Motor neuron (in vitro differentiated cells): ENCODE measurements around the gene EVI5. TPM values are rescaled to one million over a fixed set of nuclear protein-coding genes. Genes with fewer than 3 reads are reported as not detected.

ENCODE experiments used
- ATAC-seq, 8 experiments: fragments of 200-7000 bp; cut with Tn5 transposase; replicated peaks in 6 of 8; 2 replicates each; pipeline ENCODE4 v1.8.0; 2021; ENCODE audit warnings: mild to moderate bottlenecking in 8 of 8, moderate library complexity in 8 of 8
- H3K27ac ChIP-seq, 2 donors: fragments of 250-450 bp; sonication (Bioruptor Pico); 2 replicates each; pipeline ENCODE4 v1.9.0; 2021; ENCODE audit warnings: antibody characterized with exemption in 2 of 2, mild to moderate bottlenecking in 2 of 2, moderate library complexity in 1 of 2
- H3K4me1 ChIP-seq, 2 donors: fragments of 250-450 bp; sonication (Bioruptor Pico); replicated peaks in 1 of 2; 2 replicates each; pipeline ENCODE4 v1.6.1; 2021; ENCODE audit warnings: antibody characterized with exemption in 2 of 2, mild to moderate bottlenecking in 2 of 2, moderate library complexity in 1 of 2
- H3K4me3 ChIP-seq, 5 donors: fragments of 250-450 bp; sonication (Bioruptor Pico); 2 replicates each; pipeline ENCODE4 v1.9.0; 2021; ENCODE audit warnings: antibody characterized with exemption in 5 of 5, mild to moderate bottlenecking in 5 of 5, moderate library complexity in 4 of 5
- WGBS, 10 experiments: fragments of 450-650 bp; shearing (Covaris generic); methylation state at CpG; one replicate each; pipeline ENCODE4 v1.0.0; 2022; 5-methylcytosine and 5-hydroxymethylcytosine counted together
- in situ Hi-C, 9 experiments: fragments of 400-800 bp; cut with MboI; loops; one replicate each; pipeline ENCODE4 v1.15.0; 2021; ENCODE audit warnings: low sequenced_read_pairs in 9 of 9, low pct_unique_long_range_greater_than_20kb in 2 of 9; ENCODE audit not compliant: unreplicated experiment in 9 of 9
- total RNA-seq, 8 experiments: library from RNA; unstranded; fragments of 300-600 nt; gene quantifications; 2 replicates each; pipeline versions ENCODE4 v1.2.3 to v1.2.4, GENCODE V29; 2022

Gene EVI5
- total RNA-seq, 8 experiments from 2014 or later = 20.9 to 59.0 (median 30.2) TPM

- 0 to 70% (median 57%) methylated on average over 1 of the region's 1 CpG; no CpG with 5 or more reads in 5 of the 10 experiments for WGBS, 10 experiments
- in situ Hi-C loops = no loop called here
These were observed 32.3 kb upstream of the EVI5 start for GRCh38 chr1:92817137-92817697.

DNA sequence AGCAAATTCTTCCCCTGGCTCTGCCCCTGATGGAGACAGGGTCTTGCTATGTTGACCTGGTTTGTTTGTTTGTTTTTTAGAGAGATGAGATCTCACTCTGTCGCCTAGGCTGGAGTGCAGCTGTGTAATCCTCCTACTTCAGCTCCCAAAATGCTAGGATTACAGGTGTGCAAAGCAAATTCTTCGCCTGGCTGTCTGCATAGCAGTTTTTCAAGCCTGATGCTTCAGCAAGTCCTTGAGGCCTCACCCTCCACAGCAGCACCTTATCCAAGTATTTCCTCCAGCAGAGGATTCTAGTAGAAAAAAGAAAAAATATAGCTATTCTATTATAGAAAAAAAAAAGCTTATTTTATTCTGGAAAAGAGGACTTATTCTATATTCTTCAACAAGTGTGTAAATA lies 31.8 kb upstream of the EVI5 start:
- no peak overlapping the region for H3K27ac ChIP-seq
- no peak for ATAC-seq
- 40 to 79% (median 65%) methylated on average over 1 to 2 of the region's 2 CpGs; no CpG with 5 or more reads in 3 of the 10 experiments for WGBS, 10 experiments
- no peak overlapping the region for H3K4me3 ChIP-seq
- no peaks in the 10 kb centered on the region for H3K4me1 ChIP-seq
- in situ Hi-C loops = no loop called here

More at GRCh38 chr1:92817137-92817697, 32.3 kb upstream of the EVI5 start:
- Histone ChIP-seq H3K27ac (no peak overlapping the region), H3K4me1 (no peaks in the 10 kb centered on the region), H3K4me3 (no peak overlapping the region)
- no peak for ATAC-seq

GRCh38 chr1:92808381-92808780 lies 23.5 kb upstream of the EVI5 start:
- Histone ChIP-seq H3K27ac (no peak overlapping the region), H3K4me1 (no peaks in the 10 kb centered on the region), H3K4me3 (no peak overlapping the region)
- ATAC-seq = no peak
- in situ Hi-C loops = no loop called here

- in situ Hi-C loops = no loop called here
- no peak for ATAC-seq
- Histone ChIP-seq H3K27ac (no peak overlapping the region), H3K4me1 (no peaks in the 10 kb centered on the region), H3K4me3 (no peak overlapping the region)
- 29 to 100% (median 86%) methylated on average over 1 of the region's 1 CpG; no CpG with 5 or more reads in 4 of the 10 experiments for WGBS, 10 experiments
These were observed 20.3 kb upstream of the EVI5 start for GRCh38 chr1:92805216-92805615.

GRCh38 chr1:92804721-92805201 lies 19.9 kb upstream of the EVI5 start:
- H3K27ac ChIP-seq = no peak overlapping the region
- in situ Hi-C loops = no loop called here
- H3K4me1 ChIP-seq = no peaks in the 10 kb centered on the region
- 4 to 84% (median 64%) methylated on average over 1 to 7 of the region's 7 CpGs for WGBS, 10 experiments
- peak in 3 of 8 experiments; percentile 99 to 100 (median 99) for ATAC-seq
- H3K4me3 ChIP-seq = no peak overlapping the region

- in situ Hi-C loops = no loop called here
- Histone ChIP-seq H3K4me3 (no peak overlapping the region), H3K4me1 (no peaks in the 10 kb centered on the region), H3K27ac (no peak overlapping the region)
- ATAC-seq = no peak
- 53 to 98% (median 83%) methylated on average over 2 to 7 of the region's 7 CpGs for WGBS, 10 experiments
These were observed 18.4 kb upstream of the EVI5 start for GRCh38 chr1:92803140-92803887.

DNA sequence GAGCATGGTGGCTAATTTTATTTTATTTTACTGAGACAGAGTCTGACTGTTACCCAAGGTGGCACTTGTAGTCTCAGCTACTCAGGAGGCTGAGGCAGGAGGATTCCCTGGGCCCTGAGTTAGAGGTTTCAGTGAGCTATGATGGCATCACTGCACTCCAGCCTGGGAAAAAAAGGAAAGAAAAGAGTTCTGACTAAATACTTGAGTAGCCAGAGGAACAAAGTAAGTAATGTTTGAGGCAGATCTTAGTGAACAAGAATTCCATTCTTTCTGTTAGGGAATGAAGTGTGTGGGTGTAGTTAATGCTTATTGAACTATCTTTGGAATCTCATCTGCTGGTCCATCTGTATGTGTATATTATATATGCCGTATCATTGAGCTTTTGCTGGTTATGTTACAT lies 13.1 kb upstream of the EVI5 start:
- Histone ChIP-seq H3K27ac (no peak overlapping the region), H3K4me1 (no peaks in the 10 kb centered on the region), H3K4me3 (no peak overlapping the region)
- no peak for ATAC-seq
- 8 to 100% (median 92%) methylated on average over 1 of the region's 1 CpG; no CpG with 5 or more reads in 1 of the 10 experiments for WGBS, 10 experiments
- in situ Hi-C loops = no loop called here

DNA sequence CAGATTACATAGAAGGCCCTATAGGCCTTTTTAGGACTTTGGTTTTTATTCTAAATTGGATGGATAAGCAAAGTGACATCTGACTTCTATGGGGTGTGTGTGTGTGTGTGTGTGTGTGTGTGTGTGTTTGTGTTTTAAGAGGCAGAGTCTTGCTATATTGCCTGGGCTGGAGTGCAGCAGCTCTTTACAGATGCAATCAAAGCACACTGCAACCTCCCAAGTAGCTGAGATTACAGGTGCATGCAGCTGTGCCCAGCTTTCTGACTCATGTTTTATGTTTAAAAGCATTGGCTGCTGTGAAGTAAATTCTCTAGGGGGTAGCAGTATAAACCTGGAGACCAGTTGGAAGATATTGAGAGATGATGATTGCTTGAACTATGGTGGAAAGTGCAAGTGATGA lies 12.4 kb upstream of the EVI5 start:
- in situ Hi-C loops = no loop called here
- peak in 1 of 8 experiments; percentile 29 for ATAC-seq

GRCh38 chr1:92795166-92795565 lies 10.3 kb upstream of the EVI5 start:
- H3K4me3 ChIP-seq = no peak overlapping the region
- no peak overlapping the region for H3K27ac ChIP-seq
- in situ Hi-C loops = no loop called here
- ATAC-seq = peak in 3 of 8 experiments; percentile 29 to 79 (median 29)
- 33 to 100% (median 97%) methylated on average over 2 to 4 of the region's 4 CpGs; no CpG with 5 or more reads in 3 of the 10 experiments for WGBS, 10 experiments
- H3K4me1 ChIP-seq = peaks cover 6% of the 10 kb centered on the region in 2 donors

More for the DNA sequence above, 12.4 kb upstream of the EVI5 start:
- no peak overlapping the region for H3K27ac ChIP-seq
- peaks cover 0 to 3% of the 10 kb centered on the region in 2 donors for H3K4me1 ChIP-seq
- no peak overlapping the region for H3K4me3 ChIP-seq

GRCh38 chr1:92792340-92792782 lies 7.5 kb upstream of the EVI5 start:
- in situ Hi-C loops = no loop called here
- Histone ChIP-seq H3K27ac (no peak overlapping the region), H3K4me3 (peak overlapping the region in 1 of 5 donors; percentile 12), H3K4me1 (peaks cover 6% of the 10 kb centered on the region in 2 donors)
- 65 to 100% (median 88%) methylated on average over 2 to 3 of the region's 3 CpGs for WGBS, 10 experiments
- peak; percentile 73 to 95 (median 86) for ATAC-seq

DNA sequence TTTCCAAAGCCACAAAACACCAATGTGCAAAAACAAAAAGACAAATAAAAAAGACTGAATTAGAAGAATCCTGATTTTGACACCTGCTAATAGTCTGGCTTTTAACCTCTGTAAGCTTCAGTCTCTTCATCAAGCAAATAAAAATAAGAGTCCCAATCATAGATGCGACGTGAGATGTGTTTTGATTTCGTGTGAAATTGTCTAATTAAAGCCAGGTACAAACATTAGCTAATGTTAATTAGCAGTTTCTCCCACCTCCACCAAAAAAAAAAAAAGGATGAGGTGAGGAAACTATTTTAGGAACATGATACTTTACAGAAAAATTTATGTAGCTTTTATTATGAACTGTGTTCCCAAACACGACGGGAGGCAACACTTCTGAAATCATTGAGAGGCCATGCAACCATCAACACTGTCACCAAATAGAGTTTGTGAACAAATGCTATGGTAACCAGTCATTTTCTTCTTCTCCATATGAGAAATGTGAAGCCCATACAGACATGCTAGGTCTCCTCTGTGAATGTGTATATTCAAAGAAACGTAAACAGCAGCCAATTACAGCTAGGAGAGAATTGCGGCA lies 6.7 kb upstream of the EVI5 start:
- in situ Hi-C loops = no loop called here
- no peak overlapping the region for H3K27ac ChIP-seq
- peak overlapping the region in 1 of 5 donors; percentile 12 for H3K4me3 ChIP-seq
- H3K4me1 ChIP-seq = peaks cover 6% of the 10 kb centered on the region in 2 donors
- ATAC-seq = peak in 6 of 8 experiments; percentile 12 to 62 (median 28)
- 24 to 90% (median 62%) methylated on average over 3 to 7 of the region's 7 CpGs for WGBS, 10 experiments

DNA sequence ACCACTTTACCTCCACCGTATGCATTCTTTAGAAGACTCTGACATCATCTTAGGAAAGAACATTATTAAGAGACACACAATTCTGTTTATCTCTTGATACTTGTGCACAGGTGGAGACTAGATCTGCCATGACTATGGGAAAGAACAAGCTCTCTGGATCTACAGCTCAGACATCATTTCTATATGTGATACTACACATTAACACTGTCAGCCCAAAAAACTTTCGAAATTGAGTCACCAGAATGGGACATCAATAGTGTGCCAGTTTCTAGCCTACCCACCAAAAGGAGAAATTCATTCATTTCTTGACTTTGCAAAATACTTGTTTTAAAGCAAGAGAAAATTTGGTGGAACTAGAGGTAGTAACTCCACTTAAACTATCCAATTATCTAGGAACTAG lies 6.0 kb upstream of the EVI5 start:
- in situ Hi-C loops = no loop called here
- Histone ChIP-seq H3K4me1 (peaks cover 6% of the 10 kb centered on the region in 2 donors), H3K4me3 (no peak overlapping the region), H3K27ac (no peak overlapping the region)
- no peak for ATAC-seq
- 75 to 100% (median 86%) methylated on average over 1 to 2 of the region's 2 CpGs; no CpG with 5 or more reads in 4 of the 10 experiments for WGBS, 10 experiments

DNA sequence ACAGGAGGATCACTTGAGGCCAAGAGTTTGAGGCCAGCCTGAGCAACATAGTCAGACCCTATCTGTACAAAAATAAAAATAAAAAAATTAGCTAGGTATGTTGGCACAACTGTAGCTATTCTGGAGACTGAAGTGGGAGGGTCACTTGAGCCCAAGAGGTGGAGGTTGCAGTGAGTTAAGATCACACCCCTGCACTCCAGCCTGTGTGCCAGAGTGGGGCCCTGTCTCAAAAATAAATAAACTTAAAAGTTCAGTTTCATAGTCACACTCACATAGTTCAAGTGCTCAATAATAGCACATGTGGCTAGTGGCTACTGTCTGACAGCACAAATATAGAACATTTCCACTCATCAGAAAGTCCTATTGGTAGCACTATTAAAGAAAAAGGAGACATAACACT lies 5.2 kb upstream of the EVI5 start:
- ATAC-seq = no peak
- Histone ChIP-seq H3K27ac (no peak overlapping the region), H3K4me3 (no peak overlapping the region), H3K4me1 (peaks cover 9% of the 10 kb centered on the region in 2 donors)
- in situ Hi-C loops = no loop called here
